ENCODE results near the gene SLC35G3.
"Not testable (repeated sequence)": the region's sequence is repeated elsewhere in the genome, so short reads cannot be mapped to it uniquely, and the experiment has no call there.

Gene SLC35G3

DNA sequence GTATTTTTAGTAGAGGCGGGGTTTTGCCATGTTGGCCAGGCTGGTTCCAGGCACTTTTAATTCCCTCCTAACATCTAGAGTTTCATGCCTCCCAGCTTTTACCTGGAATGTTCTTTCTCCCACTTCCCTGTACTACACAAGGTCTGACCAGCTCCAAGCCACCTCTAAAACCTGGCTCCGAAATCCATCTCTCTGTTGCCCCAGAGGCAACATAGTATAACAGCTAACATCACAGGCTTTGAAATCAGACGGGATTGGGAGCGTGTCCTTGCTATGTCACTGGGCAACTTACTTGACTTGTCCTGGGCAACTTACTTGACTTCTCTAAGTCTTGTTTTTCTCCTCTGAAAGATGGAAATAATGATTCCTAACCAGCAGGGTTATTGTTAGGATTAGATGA, 31.4 kb downstream of the SLC35G3 start:
- no peak for DNase-seq

DNA sequence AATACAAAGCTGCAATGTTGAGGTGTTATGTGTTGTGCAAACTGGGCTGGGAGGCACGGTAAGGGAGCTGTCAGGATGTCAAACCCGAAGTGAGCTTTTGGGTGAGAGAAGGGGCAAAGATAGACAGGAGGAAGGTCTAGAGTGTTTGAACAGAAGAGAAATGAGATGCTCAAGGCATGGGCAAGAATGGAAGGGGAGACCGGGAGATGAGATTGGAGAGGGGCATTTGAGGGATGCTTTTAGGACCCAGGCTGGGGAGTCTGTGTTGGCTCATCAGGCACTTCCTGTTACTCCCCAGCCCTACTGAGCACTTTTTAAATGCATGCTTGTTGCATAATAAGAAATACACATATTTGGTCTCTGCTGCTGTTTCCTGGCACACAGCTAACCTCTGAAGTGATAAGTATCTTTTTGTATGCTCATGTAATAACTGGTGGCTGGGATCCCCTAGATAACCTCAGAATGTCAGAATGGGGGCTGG, 32.9 kb downstream of the SLC35G3 start:
- DNase-seq = no peak

DNA sequence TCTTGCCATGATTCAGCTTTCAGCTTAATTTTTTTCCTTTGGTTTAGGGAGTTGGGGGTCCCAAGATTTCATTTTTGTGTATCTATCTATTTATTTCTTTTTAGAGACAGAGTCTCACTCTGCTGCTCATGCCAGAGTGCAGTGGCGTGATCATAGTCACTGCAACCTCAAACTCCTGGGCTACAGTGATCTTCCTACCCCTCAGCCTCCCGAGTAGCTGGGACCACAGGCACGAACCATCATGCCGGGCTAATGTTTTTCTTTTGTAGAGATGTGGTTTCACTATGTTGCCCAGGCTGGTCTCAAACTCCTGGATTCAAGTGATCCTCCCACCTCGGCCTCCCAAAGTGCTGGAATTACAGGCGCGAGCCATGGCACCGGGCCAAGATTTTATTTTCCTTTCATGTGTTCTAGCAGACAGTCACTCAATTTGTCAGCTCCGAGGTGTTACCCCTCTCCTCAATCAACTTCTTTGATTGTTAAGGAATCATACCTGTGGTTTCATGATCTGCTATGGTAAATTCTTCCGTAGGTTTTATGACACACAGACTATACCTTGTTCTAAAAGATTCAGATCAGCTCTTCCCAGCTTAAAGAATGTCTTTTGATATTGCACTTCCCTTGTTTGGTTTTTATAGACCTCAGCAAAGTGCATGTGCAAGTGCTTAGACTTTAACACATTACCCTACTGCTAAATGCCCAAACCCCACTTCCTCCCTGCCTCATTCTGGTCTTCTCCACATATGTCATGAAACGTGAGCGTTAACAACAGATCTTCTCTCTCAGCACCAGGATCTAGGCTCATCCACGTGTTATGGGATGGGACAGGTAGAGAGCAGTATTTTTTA, 33.6 kb downstream of the SLC35G3 start:
- no peak for DNase-seq

DNA sequence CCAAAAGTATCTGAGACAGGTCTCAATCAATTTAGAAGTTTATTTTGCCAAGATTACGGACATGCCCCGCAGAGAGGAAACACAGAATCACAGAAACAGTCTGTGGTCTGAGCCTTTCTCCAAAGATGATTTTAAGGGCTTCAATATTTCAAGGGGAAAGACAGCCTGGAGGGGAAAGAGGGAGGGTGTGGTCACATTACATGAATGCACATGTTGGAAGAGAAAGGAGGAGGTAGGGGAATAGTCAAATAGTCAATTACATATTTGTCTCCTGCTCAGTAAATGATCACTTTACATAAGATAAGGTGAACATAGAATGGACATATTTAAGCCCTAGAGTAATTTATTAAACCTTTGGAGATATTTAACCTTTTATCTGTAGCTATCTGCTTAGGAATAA, 34.3 kb downstream of the SLC35G3 start:
- DNase-seq = no peak

DNA sequence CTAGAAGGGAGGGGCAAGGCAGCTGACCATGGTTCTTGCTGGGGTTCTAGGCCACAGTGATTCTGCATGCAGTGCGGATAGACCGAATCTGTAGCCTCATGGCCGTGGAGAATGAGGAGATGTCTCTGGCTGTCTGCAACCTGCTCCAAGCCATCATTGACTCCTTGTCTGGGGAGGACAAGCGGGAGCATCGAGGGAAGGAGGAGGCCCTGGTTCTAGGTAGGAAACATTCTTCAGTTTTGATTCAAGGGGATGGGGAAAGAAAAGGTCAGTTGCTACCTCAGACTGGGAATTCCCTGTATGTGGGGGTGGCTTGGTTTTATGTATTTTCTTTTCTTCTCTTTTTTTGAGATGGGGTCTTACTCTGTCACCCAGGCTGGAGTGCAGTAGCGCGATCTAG, 38.9 kb downstream of the SLC35G3 start:
- no peak for DNase-seq

DNA sequence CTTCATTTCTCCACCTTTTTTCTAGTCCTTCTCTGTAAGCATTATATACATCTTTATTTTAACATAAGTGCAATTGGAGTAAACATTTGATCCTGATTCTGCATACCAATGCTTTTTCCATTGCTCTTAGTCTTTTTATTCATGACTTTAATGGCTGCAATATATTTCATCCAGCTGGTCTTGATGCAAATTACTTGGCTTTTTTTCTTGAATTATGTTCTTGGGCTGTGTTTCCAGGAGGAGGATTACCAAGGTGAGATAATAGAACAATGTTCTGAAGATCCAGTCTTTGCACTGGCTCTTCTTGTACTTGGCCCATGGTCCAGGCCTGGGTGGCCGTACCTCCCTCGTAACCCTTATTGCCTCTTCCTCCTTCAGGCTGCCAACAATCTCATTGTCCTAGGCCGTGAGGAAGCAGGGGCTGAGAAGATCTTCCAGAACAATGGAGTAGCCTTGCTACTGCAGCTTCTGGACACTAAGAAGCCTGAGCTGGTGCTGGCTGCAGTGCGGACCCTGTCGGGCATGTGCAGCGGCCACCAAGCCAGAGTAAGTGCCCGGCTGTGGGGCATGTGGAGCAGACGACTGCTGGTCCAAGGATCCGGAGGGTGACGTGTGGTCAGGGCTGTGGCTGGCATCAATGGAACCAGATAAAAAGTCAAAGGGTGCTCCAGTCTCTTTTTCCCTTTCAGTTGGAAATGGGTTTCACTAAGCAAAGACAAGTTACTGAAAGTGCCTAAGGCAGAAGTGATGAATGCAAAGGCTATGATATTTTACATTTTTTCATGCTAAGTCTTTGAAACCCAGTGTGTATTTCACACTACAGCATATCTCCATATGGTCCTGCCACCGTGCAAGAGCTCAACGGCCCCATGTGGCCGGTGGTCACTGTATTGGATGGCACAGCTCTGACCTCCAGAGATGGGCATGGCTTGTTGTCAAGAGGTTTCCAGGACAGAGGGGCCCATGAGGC, 39.7 kb downstream of the SLC35G3 start:
- no peak for DNase-seq

DNA sequence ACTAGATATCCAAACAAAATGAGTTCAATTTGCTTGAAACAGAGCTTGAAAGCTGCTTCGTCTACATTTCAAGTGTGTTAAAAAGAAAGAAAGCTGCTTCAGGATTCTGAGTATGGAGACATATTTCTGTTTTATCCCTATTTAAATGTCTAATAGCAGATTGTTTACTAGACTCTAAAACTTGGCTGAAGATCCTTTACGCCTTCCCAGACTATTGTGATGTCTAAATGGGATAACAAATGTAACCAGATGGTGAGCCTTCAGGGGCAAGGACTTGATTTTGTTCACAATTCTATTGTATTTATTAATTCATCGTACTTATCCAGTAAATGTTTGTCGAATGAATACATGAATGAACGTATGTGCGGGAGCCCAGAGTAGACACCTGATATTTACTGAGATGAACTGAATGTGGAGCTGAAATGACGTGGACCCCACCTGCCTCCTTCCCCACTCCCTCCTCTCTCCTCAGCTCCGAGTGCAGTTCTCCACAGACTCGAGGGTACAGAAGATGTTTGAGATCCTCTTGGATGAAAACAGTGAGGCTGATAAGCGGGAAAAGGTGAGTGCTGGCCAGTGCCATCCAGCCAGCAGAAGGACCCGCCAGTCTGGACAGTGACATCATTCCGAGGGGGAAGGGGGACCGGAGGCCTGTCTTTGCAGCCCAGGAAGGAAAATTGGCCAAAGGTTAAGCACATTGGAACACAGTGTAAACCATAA, 41.6 kb downstream of the SLC35G3 start:
- no peak for DNase-seq

DNA sequence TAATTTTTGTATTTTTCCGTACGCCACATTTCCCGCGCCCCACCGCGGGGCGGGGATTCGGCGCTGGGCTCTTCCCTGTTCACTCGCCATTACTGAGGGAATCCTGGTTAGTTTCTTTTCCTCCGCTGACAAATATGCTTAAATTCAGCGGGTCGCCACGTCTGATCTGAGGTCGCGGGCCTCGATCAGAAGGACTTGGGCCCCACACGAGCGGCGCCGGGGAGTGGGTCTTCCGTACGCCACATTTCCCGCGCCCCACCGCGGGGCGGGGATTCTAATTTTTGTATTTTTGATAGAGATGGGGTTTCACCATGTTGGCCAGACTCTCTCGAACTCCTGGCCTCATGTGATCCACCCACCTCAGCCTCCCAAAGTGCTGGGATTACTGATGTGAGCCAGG, 43.1 kb downstream of the SLC35G3 start:
- not testable (repeated sequence) for DNase-seq

DNA sequence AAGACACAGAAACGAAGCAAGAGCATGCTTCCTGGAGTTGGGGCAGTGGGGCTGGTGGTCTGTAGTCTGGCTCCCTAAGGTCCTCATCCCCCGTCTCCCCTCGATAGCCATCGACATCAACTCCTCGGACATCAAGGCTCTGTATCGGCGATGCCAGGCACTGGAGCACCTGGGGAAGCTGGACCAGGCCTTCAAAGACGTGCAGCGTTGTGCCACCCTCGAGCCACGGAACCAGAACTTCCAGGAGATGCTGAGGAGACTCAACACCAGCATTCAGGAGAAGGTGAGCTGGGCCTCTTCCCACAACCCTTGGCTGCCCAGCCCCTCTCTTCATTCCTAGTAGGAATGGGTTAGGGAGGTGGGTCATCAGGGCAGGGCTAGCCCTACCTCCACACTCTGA, 44.3 kb downstream of the SLC35G3 start:
- DNase-seq = no peak

DNA sequence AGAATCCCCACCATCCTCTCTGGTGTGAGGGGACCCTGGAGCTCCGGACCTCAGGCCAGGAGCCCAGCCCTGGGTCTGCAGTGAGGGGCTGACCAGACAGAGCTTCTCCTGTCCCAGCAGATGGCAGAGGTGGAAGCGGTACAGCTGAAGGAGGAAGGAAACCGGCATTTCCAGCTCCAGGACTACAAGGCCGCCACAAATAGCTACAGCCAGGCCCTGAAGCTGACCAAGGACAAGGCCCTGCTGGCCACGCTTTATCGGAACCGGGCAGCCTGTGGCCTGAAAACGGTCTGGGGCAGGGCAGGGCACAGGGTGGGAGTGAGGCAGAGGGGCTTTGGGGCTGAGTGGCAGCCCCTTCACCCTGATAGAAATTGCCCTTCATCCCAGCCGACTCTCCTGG, 46.0 kb downstream of the SLC35G3 start:
- no peak for DNase-seq

DNA sequence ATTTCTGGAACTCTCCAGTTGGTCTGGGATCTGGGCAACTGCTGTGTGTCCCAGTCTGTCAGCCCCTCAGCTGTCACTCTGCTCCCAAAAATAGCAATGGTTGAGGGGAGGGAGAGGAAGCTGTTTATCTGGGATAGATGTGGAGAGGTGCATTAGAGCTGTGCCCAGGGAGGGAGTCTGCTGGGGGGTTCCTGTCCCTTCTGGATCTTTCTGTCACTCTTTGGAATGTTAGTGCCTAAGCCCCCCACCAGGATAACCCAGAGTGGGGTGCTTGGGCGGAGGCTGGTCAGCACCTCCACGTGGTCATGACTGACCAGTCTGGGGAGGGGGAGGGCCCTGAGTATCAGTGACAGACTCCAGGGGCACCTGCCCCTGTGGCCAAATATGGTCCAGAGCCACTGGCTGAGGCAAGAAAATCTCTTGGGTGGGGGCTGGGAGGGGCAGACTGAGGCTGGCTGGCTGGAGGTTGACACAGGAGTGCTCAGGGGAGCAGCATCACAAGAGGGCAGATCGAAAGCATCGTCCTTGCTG, 46.8 kb downstream of the SLC35G3 start, which contains the start of gene UNC45B:
Gene UNC45B, plus strand, starts transcription at position 443 of the 531 bp plus-strand sequence. CDS start 447 bp downstream, outside the sequence.
- DNase-seq = no peak

DNA sequence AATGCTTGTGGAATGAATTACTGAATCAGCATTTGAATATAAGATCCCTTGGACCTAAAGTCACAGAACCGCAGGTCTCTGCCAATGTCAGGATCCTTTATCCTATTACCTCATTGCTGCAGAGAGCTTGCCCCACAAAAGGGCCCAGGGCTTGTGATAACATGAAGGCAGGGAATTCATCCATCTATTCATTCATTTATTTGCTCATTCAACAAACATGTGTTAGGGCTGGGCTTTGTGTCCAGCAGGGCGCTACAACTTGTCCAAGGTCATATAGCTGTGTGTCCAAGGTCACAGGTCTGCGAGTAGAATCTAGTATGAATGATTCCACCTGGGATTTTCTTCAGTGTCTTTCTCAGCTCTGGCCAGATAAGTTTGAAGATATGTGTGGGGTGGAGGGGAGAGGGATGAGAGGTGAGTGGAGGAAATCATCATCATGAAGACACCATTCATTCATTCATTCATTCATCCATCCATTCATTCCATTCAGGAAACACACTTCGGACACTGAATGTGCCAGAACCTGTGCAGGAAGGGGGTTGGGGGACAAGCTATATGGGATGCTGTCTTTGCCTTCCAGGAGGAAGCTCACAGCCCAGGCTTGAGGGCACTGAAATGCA, 47.9 kb downstream of the SLC35G3 start:
- DNase-seq = no peak

DNA sequence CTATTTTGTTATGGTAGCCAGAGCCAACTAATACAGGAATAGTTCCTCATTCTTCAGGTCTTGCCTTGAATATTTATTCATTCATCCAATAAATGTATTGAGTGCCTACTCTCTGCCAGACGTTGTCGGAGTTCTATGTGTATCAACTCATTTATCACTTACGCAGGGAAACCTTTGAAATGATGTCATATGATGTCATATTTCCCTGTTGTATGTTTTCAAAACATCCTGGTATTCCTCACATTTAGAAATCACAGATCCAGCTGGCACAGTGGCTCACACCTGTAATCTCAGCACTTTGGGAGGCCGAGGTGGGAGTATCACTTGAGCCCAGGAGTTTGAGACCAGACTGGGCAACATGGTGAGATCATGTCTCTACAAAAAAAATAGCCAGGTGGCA, 49.4 kb downstream of the SLC35G3 start:
- DNase-seq = no peak
